HL-60 (cell line): ENCODE measurements around the gene CAMTA1.

Source experiments
- GABPA ChIP-seq: IDR thresholded peaks from 2 replicates; pipeline ENCODE4 v1.6.1; 2012; ENCODE audit warnings: low read depth
- POLR2AphosphoS5 ChIP-seq: IDR thresholded peaks from 2 replicates; pipeline ENCODE4 v1.6.1; 2012; ENCODE audit warnings: low read depth
- SPI1 ChIP-seq: IDR thresholded peaks from 2 replicates; pipeline ENCODE4 v1.6.1; 2012; ENCODE audit warnings: low read depth, mild to moderate bottlenecking, borderline replicate concordance
- TF ChIP-seq, protein P1 (sequence below): IDR thresholded peaks from one replicate; pipeline ENCODE4 v1.5.1; 2011; ENCODE audit warnings: low read length, control low read depth, inconsistent platforms; ENCODE audit not compliant: insufficient read depth
- TF ChIP-seq, protein P2 (sequence below): IDR thresholded peaks from 2 replicates; pipeline ENCODE4 v1.6.1; 2012; ENCODE audit warnings: low read depth; ENCODE audit not compliant: insufficient replicate concordance

DNA sequence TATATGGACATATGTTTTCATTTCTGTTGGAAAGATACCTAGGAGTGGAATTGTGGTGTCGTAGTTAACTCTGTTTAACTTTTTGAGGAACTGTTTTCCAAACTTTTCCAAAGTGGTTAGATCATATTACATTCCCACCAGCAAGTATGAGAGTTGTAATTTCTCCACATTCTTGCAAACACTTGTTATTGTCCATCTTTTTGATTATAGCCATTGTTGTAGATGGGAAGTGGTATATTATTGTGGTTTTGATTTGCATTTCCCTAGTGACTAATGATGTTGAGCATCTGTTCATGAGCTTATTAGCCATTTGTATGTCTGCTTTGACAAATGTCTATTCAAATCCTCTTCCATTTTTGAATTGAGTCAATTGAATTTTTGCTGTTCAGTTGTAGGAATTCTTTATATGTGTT lies 19.8 kb downstream of the CAMTA1 start:
- TF ChIP-seq, protein P1, sequence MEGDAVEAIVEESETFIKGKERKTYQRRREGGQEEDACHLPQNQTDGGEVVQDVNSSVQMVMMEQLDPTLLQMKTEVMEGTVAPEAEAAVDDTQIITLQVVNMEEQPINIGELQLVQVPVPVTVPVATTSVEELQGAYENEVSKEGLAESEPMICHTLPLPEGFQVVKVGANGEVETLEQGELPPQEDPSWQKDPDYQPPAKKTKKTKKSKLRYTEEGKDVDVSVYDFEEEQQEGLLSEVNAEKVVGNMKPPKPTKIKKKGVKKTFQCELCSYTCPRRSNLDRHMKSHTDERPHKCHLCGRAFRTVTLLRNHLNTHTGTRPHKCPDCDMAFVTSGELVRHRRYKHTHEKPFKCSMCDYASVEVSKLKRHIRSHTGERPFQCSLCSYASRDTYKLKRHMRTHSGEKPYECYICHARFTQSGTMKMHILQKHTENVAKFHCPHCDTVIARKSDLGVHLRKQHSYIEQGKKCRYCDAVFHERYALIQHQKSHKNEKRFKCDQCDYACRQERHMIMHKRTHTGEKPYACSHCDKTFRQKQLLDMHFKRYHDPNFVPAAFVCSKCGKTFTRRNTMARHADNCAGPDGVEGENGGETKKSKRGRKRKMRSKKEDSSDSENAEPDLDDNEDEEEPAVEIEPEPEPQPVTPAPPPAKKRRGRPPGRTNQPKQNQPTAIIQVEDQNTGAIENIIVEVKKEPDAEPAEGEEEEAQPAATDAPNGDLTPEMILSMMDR: no peak
- TF ChIP-seq POLR2AphosphoS5: no peak
- TF ChIP-seq, protein P2, sequence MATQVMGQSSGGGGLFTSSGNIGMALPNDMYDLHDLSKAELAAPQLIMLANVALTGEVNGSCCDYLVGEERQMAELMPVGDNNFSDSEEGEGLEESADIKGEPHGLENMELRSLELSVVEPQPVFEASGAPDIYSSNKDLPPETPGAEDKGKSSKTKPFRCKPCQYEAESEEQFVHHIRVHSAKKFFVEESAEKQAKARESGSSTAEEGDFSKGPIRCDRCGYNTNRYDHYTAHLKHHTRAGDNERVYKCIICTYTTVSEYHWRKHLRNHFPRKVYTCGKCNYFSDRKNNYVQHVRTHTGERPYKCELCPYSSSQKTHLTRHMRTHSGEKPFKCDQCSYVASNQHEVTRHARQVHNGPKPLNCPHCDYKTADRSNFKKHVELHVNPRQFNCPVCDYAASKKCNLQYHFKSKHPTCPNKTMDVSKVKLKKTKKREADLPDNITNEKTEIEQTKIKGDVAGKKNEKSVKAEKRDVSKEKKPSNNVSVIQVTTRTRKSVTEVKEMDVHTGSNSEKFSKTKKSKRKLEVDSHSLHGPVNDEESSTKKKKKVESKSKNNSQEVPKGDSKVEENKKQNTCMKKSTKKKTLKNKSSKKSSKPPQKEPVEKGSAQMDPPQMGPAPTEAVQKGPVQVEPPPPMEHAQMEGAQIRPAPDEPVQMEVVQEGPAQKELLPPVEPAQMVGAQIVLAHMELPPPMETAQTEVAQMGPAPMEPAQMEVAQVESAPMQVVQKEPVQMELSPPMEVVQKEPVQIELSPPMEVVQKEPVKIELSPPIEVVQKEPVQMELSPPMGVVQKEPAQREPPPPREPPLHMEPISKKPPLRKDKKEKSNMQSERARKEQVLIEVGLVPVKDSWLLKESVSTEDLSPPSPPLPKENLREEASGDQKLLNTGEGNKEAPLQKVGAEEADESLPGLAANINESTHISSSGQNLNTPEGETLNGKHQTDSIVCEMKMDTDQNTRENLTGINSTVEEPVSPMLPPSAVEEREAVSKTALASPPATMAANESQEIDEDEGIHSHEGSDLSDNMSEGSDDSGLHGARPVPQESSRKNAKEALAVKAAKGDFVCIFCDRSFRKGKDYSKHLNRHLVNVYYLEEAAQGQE: no peak
- TF ChIP-seq GABPA: no peak
- TF ChIP-seq SPI1: no peak
